ENCODE measurements around the gene IFI27. TPM values are rescaled to one million over a fixed set of nuclear protein-coding genes. Genes with fewer than 3 reads are reported as not detected.

The IFI27 gene
- total and polyA plus RNA-seq, 2 of the 4 experiments (the other 2 are of a cell fraction) = under 0.01 to 0.60 TPM

DNA sequence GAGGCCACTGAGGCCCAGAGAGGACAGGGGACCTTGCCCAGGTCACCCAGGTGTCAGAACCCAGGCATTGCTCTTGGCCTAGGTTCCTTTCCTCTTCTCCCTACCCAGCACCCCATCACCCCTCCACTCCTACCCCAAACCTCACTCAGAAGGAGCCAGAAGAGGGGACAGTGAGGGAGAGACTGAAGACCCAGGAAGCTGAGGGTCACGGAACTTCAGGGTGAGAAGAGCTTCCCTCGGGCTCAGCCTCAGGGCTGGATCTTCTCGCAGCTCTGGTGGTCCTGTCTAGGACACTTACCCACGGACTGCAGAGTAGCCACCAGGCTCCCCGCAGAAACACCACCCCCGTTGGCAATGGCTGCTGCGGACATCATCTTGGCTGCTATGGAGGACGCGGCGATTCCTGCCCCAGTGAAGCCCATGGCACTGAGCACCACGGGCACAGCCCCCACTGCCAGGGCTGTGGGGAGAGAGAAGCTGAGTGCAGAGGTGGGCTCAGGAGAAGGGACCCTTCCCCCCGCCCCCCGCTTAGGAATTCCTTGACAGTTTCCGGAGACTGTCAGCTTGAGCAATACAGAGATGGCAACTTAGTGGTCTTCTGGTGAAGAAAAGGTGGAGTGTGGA, 17.8 kb downstream of the IFI27 start (continued):
- no peak for TF ChIP-seq MAFK (IDR thresholded peaks at IDR 0.05; ENCODE audit: low read depth, low read length)
- TF ChIP-seq SMC3 (IDR thresholded peaks at IDR 0.05; ENCODE audit: low read depth, low read length) = no peak

DNA sequence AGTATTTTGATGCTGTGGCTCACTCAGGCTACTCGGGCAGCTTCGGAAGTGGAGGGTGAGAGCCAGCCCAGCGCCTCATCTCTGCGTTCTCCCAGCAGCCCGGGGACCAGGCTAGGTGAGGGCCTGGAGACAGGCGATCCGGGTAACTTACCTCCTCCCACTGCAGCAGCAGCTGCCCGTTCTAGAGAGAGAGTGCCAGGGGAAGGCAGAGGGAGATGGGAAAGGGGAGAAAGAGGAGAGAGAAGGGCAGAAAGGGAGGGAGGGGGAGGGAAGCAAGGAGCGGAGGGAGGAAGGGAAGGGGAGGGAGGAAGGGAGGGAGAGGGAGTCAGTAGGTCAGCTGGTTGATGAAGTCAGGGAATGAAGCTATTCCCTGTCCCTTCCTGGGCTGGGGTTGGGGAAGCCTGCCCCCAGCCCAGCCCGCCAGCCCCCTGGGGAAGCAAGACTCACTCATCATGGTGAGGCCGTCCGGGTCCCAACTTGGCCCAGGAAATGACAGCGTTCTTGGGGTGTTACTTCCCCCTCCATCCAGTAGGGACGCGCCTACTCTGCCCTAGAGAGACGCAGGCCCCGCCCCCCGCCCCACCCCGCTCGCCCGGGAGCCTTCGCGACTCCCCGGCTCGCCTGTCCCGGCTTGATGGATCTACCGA, 18.7 kb downstream of the IFI27 start, which contains the start of gene IFI27L2:
TSS of gene IFI27L2 (minus strand) at position 494 of the 647 bp plus-strand sequence. CDS start at position 454, 40 bp downstream.
- peak; percentile 96 for ATAC-seq (ENCODE audit: low read depth)
- WGBS, 2 experiments (ENCODE audit: extremely low coverage in 2 of 2, insufficient read length in 1 of 2) = no CpG with 5 or more reads among the region's 27 CpGs
- Histone ChIP-seq H4K20me1 (ENCODE audit: insufficient read depth, low read length) (no peaks in the 10 kb centered on the region), H3K27ac (ENCODE audit: insufficient read depth, low read length) (peak within 1 kb of the TSS; percentile 91), H2BK120ac (ENCODE audit: low read depth, low read length) (peak within 1 kb of the TSS; percentile 71), H3K4me1 (ENCODE audit: control insufficient read depth, insufficient read depth, low read length) (peaks cover 5% of the 10 kb centered on the region), H3K4me3 (ENCODE audit: insufficient read depth, low read depth, low read length) (peak within 1 kb of the TSS; percentile 92), H3K79me1 (ENCODE audit: low read depth in 1 of 2, low read length in 2 of 2) (peaks cover 0 to 14% of the 10 kb centered on the region in 2 experiments; a peak in 1 of 4 replicates), H4K5ac (ENCODE audit: low read depth, low read length) (peak within 1 kb of the TSS; percentile 87), H3K14ac (replicated peaks; ENCODE audit: low read depth, low read length) (peak within 1 kb of the TSS; percentile 91), H2BK5ac (ENCODE audit: low read depth, low read length, poor library complexity, severe bottlenecking) (peak within 1 kb of the TSS; percentile 91), H2AFZ (replicated peaks; ENCODE audit: low read length, poor library complexity) (peak within 1 kb of the TSS; percentile 97), H3K18ac (ENCODE audit: low read depth, low read length) (peak within 1 kb of the TSS; percentile 88), H3K9me3 (ENCODE audit: control insufficient read depth, insufficient read depth, low read length) (no peaks in the 10 kb centered on the region), H2AK9ac (replicated peaks; ENCODE audit: low read depth, low read length, poor library complexity) (peak within 1 kb of the TSS; percentile 96), H3K27me3 (ENCODE audit: control insufficient read depth, insufficient read depth, low read length) (no peaks in the 10 kb centered on the region), H3K9ac (ENCODE audit: low read depth, low read length) (peak within 1 kb of the TSS; percentile 94), H3K23ac (ENCODE audit: low read depth, low read length) (peak within 1 kb of the TSS; percentile 82), H3K4ac (ENCODE audit: low read depth, low read length) (peak within 1 kb of the TSS; percentile 92), H3K4me2 (ENCODE audit: low read depth, low read length) (peak within 1 kb of the TSS; percentile 97), H4K91ac (ENCODE audit: insufficient read depth, low read depth, low read length) (peak within 1 kb of the TSS; percentile 84), H4K8ac (ENCODE audit: low read depth in 2 of 2, low read length in 2 of 2) (peak within 1 kb of the TSS; percentile 85 to 91), H3K36me3 (ENCODE audit: control insufficient read depth, insufficient read depth, low read length) (peaks cover 12% of the 10 kb centered on the region), H2BK20ac (ENCODE audit: low read depth, low read length) (no peak within 1 kb of the TSS), H3K9me1 (ENCODE audit: insufficient read depth, low read length) (peaks cover 5% of the 10 kb centered on the region; the same call in 1 of the 2 replicates), H2BK15ac (ENCODE audit: low read depth, low read length) (peak within 1 kb of the TSS; percentile 80; the same call in 2 of the 3 replicates), H3K56ac (ENCODE audit: extremely low read depth, insufficient read depth, low read length) (peak within 1 kb of the TSS; percentile 73), H2AK5ac (ENCODE audit: low read depth, low read length) (peak within 1 kb of the TSS; percentile 91)
- DNase-seq = peak; percentile 73
- intact Hi-C loops (cut with micrococcal nuclease) = loop anchor here (2.0 kb wide), 1 partner anchor 48 kb away; the partner anchor contains the start of genes DDX24 and IFI27L1
- in situ Hi-C loops (cut with MboI; ENCODE audit: low sequenced_read_pairs) = no loop called here
- peak; percentile 77; the same call in 1 of the 2 replicates for TF ChIP-seq MAZ (IDR thresholded peaks at IDR 0.05; ENCODE audit: borderline replicate concordance, low read depth, low read length)
- TF ChIP-seq MXI1 (IDR thresholded peaks at IDR 0.05; ENCODE audit: borderline replicate concordance, low read depth, low read length) = no peak
- TF ChIP-seq, protein P1, sequence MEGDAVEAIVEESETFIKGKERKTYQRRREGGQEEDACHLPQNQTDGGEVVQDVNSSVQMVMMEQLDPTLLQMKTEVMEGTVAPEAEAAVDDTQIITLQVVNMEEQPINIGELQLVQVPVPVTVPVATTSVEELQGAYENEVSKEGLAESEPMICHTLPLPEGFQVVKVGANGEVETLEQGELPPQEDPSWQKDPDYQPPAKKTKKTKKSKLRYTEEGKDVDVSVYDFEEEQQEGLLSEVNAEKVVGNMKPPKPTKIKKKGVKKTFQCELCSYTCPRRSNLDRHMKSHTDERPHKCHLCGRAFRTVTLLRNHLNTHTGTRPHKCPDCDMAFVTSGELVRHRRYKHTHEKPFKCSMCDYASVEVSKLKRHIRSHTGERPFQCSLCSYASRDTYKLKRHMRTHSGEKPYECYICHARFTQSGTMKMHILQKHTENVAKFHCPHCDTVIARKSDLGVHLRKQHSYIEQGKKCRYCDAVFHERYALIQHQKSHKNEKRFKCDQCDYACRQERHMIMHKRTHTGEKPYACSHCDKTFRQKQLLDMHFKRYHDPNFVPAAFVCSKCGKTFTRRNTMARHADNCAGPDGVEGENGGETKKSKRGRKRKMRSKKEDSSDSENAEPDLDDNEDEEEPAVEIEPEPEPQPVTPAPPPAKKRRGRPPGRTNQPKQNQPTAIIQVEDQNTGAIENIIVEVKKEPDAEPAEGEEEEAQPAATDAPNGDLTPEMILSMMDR (conservative IDR thresholded peaks at IDR 0.05; ENCODE audit: low read depth, low read length) = peak; percentile 21
- POLR2A ChIA-PET (ENCODE audit: unreplicated experiment) = interaction anchor here (0.7 to 1.2 kb wide), 2 partner anchors 35 to 118 kb away, joined by 4 to 12 read pairs; no protein-coding TSS in a partner anchor
- BruUV-seq (replicated peaks) = no TSS peak
- dilution Hi-C loops (cut with HindIII; ENCODE audit: low sequenced_read_pairs, unreplicated experiment) = no loop called here
- CTCF ChIA-PET = interaction anchor here (1.1 kb wide), 1 partner anchor 93 kb away, joined by 4 read pairs; no protein-coding TSS in a partner anchor

All from IMR-90 (cell line).